ENCODE results near the gene CTRB1. TPM values are rescaled to one million over a fixed set of nuclear protein-coding genes. Genes with fewer than 3 reads are reported as not detected.
A peak's percentile ranks its signal among the peaks of the same experiment; 100 is the strongest.

CTRB1 gene
- total RNA-seq, 1 experiment from 2014 or later = 5.6 TPM

DNA sequence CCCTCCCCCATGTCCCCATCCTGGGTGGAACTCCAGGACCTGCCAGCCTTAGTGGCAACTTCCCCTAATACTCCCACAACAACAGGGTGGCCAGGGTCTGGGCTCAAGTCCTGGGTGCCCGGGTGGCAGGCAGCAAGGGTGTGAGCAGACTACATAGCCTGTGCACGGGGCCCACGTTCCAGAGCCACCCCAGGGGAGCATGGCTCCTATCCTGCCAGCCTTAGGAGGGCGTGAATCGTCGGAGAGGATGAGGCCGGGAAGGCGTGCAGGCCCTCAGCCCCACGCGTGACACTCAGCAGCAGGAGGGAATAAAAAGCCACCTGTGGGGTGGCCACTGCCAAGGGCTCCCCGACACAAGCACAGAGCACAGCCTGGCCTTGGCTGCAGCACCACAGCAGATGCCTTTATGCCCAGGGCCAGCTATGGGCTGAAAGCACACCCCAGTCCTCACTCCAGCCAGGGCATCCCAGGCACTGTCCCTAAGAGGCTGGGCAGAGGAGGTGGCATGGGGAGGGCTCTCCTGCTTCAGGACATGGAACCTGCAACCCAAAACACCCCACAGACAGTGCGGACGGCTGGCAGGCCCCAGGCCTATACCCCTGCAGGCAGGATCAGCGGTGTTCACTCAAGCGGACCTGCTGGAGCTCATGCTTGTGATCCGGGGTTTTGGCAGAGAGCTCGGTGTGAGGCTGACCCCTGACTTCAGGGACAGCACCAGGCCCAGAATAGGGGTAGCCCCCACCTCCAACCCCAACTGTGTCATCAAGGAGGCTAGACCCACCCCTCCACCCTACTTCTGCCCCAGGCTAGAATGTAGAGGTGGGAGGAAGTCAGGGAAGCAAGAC lies 30.0 kb downstream of the CTRB1 start:
- H3K27me3 ChIP-seq (ENCODE audit: insufficient read depth, low read length) = no peaks in the 10 kb centered on the region
- 0 out of 2 replicates have a peak overlapping the region, but pooled peaks have one; percentile 91 for H3K9ac ChIP-seq (ENCODE audit: low read length)
- H3K9me2 ChIP-seq (ENCODE audit: insufficient read depth) = no peaks in the 10 kb centered on the region
- intact Hi-C loops (cut with micrococcal nuclease) = no loop called here
- H3K79me2 ChIP-seq (ENCODE audit: insufficient read depth, low read length) = peaks cover 80% of the 10 kb centered on the region
- peak overlapping the region; percentile 85 for H3K4me2 ChIP-seq (ENCODE audit: low read length)
- peaks cover 72 to 87% of the 10 kb centered on the region in 2 experiments for H3K4me1 ChIP-seq (ENCODE audit: control insufficient read depth in 1 of 2, insufficient read depth in 2 of 2, low read length in 2 of 2)
- H3K9me3 ChIP-seq (ENCODE audit: control insufficient read depth in 1 of 2, insufficient read depth in 1 of 2, low read depth in 1 of 2, low read length in 2 of 2) = no peaks in the 10 kb centered on the region
- H2AFZ ChIP-seq (ENCODE audit: low read depth, low read length, poor library complexity, severe bottlenecking) = no peak overlapping the region
- POLR2A ChIA-PET = interaction anchor here (2.1 kb wide), 1 partner anchor 57 kb away, joined by 5 read pairs; no protein-coding TSS in a partner anchor
- H3K4me3 ChIP-seq (replicated peaks in 1 of 2; ENCODE audit: low read depth in 1 of 2, low read length in 2 of 2) = no peak overlapping the region
- CTCF ChIA-PET = no interaction called here
- no peak for TF ChIP-seq POLR2AphosphoS5 (IDR thresholded peaks at IDR 0.05; ENCODE audit: low read depth, low read length)
- TF ChIP-seq ZNF274 (IDR thresholded peaks at IDR 0.05; ENCODE audit: low read depth, low read length) = no peak
- no peak for TF ChIP-seq POLR2A (IDR thresholded peaks at IDR 0.05; ENCODE audit: borderline replicate concordance, extremely low read depth, insufficient read depth, insufficient read length)
- no peak for TF ChIP-seq EZH2 (IDR thresholded peaks at IDR 0.05)
- TF ChIP-seq RAD21 (IDR thresholded peaks at IDR 0.05; ENCODE audit: low read depth) = no peak
- no peak for TF ChIP-seq FOSL1 (IDR thresholded peaks at IDR 0.05; ENCODE audit: low read depth)
- TF ChIP-seq, protein P1, sequence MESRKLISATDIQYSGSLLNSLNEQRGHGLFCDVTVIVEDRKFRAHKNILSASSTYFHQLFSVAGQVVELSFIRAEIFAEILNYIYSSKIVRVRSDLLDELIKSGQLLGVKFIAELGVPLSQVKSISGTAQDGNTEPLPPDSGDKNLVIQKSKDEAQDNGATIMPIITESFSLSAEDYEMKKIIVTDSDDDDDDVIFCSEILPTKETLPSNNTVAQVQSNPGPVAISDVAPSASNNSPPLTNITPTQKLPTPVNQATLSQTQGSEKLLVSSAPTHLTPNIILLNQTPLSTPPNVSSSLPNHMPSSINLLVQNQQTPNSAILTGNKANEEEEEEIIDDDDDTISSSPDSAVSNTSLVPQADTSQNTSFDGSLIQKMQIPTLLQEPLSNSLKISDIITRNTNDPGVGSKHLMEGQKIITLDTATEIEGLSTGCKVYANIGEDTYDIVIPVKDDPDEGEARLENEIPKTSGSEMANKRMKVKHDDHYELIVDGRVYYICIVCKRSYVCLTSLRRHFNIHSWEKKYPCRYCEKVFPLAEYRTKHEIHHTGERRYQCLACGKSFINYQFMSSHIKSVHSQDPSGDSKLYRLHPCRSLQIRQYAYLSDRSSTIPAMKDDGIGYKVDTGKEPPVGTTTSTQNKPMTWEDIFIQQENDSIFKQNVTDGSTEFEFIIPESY (IDR thresholded peaks at IDR 0.05; ENCODE audit: extremely low read depth, insufficient replicate concordance, low read length) = no peak
- TF ChIP-seq, protein P2, sequence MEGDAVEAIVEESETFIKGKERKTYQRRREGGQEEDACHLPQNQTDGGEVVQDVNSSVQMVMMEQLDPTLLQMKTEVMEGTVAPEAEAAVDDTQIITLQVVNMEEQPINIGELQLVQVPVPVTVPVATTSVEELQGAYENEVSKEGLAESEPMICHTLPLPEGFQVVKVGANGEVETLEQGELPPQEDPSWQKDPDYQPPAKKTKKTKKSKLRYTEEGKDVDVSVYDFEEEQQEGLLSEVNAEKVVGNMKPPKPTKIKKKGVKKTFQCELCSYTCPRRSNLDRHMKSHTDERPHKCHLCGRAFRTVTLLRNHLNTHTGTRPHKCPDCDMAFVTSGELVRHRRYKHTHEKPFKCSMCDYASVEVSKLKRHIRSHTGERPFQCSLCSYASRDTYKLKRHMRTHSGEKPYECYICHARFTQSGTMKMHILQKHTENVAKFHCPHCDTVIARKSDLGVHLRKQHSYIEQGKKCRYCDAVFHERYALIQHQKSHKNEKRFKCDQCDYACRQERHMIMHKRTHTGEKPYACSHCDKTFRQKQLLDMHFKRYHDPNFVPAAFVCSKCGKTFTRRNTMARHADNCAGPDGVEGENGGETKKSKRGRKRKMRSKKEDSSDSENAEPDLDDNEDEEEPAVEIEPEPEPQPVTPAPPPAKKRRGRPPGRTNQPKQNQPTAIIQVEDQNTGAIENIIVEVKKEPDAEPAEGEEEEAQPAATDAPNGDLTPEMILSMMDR (IDR thresholded peaks at IDR 0.05 in 2 of 3, conservative IDR thresholded peaks at IDR 0.05 in 1 of 3; ENCODE audit: borderline replicate concordance in 1 of 3, insufficient read depth in 1 of 3, low read depth in 2 of 3, low read length in 2 of 3) = no peak
- TF ChIP-seq, protein P3, sequence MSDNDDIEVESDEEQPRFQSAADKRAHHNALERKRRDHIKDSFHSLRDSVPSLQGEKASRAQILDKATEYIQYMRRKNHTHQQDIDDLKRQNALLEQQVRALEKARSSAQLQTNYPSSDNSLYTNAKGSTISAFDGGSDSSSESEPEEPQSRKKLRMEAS (IDR thresholded peaks at IDR 0.05) = no peak
- TF ChIP-seq TCF7L2 (IDR thresholded peaks at IDR 0.05; ENCODE audit: borderline replicate concordance, extremely low read depth, insufficient read depth, insufficient read length) = no peak
- TF ChIP-seq, protein P4, sequence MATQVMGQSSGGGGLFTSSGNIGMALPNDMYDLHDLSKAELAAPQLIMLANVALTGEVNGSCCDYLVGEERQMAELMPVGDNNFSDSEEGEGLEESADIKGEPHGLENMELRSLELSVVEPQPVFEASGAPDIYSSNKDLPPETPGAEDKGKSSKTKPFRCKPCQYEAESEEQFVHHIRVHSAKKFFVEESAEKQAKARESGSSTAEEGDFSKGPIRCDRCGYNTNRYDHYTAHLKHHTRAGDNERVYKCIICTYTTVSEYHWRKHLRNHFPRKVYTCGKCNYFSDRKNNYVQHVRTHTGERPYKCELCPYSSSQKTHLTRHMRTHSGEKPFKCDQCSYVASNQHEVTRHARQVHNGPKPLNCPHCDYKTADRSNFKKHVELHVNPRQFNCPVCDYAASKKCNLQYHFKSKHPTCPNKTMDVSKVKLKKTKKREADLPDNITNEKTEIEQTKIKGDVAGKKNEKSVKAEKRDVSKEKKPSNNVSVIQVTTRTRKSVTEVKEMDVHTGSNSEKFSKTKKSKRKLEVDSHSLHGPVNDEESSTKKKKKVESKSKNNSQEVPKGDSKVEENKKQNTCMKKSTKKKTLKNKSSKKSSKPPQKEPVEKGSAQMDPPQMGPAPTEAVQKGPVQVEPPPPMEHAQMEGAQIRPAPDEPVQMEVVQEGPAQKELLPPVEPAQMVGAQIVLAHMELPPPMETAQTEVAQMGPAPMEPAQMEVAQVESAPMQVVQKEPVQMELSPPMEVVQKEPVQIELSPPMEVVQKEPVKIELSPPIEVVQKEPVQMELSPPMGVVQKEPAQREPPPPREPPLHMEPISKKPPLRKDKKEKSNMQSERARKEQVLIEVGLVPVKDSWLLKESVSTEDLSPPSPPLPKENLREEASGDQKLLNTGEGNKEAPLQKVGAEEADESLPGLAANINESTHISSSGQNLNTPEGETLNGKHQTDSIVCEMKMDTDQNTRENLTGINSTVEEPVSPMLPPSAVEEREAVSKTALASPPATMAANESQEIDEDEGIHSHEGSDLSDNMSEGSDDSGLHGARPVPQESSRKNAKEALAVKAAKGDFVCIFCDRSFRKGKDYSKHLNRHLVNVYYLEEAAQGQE (IDR thresholded peaks at IDR 0.05; ENCODE audit: low read depth) = no peak
- no peak for TF ChIP-seq ZFX (IDR thresholded peaks at IDR 0.05)
- no peak for TF ChIP-seq ELF1 (IDR thresholded peaks at IDR 0.05; ENCODE audit: borderline replicate concordance, low read depth)
- no peak for TF ChIP-seq CEBPB (IDR thresholded peaks at IDR 0.05; ENCODE audit: low read depth)
- TF ChIP-seq JUND (IDR thresholded peaks at IDR 0.05) = no peak
- no peak for TF ChIP-seq SIN3A (IDR thresholded peaks at IDR 0.05; ENCODE audit: low read depth)
- no peak for TF ChIP-seq SRF (IDR thresholded peaks at IDR 0.05; ENCODE audit: low read depth)
- TF ChIP-seq, protein P5, sequence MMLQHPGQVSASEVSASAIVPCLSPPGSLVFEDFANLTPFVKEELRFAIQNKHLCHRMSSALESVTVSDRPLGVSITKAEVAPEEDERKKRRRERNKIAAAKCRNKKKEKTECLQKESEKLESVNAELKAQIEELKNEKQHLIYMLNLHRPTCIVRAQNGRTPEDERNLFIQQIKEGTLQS (IDR thresholded peaks at IDR 0.05) = no peak
- TF ChIP-seq EZH2phosphoT487 (IDR thresholded peaks at IDR 0.05; ENCODE audit: borderline replicate concordance) = no peak
- ATAC-seq (no peak), DNase-seq (ENCODE audit: low read depth, low spot score) (no peak)
- RAD21 ChIA-PET (ENCODE audit: low non-redundant PET in 1 of 2, low total read pairs in 2 of 2, uncharacterized antibody in 2 of 2, unreplicated experiment in 2 of 2) = interaction anchor here in 1 of 2 experiments (0.9 kb wide), 1 partner anchor 56 kb away, joined by 3 read pairs; no protein-coding TSS in a partner anchor
- no peaks in the 10 kb centered on the region for H4K20me1 ChIP-seq (ENCODE audit: insufficient read depth)
- H3K36me3 ChIP-seq (ENCODE audit: control insufficient read depth in 1 of 2, insufficient read depth in 2 of 2, low read length in 2 of 2) = no peaks in the 10 kb centered on the region; a peak in 1 of 4 replicates
- H3K27ac ChIP-seq (ENCODE audit: low read depth, low read length) = peak overlapping the region; percentile 97; the same call in 1 of the 2 replicates
- no TSS peak for BruUV-seq (replicated peaks)
